ENCODE measurements around the gene MOB3B.

The MOB3B gene

DNA sequence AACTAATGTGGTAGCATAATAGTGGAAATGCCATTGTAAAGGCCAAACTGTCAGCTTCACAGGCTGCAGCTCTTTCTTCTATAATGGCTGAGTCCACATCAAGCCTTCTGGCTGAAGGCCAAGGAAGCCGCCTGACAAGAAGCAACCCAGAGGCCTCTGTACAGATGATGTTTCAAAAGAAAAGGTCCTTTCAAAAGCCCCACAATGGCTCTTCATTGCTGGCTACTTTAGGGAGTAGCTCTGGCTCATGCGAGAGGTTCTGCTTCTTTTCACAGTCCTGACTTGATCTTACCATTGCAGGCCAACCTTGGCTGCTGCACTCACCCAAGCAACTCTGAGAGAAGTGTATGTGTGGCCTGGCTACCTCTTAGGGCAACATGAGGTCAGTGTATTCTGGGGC, 178.2 kb downstream of the MOB3B start:
- Histone ChIP-seq H4K20me1 (ENCODE audit: insufficient read depth, low read length) (no peaks in the 10 kb centered on the region), H3K4me3 (ENCODE audit: low read depth, low read length, poor library complexity, severe bottlenecking) (no peak overlapping the region), H3F3A (ENCODE audit: insufficient read depth, low read length) (no peaks in the 10 kb centered on the region), H3K27ac (ENCODE audit: low read depth, low read length, poor library complexity, severe bottlenecking) (no peak overlapping the region), H3K79me2 (ENCODE audit: insufficient read depth, low read length) (no peaks in the 10 kb centered on the region), H3K36me3 (ENCODE audit: insufficient read depth, low read length) (no peaks in the 10 kb centered on the region), H3K9me3 (ENCODE audit: low read length) (no peaks in the 10 kb centered on the region), H3K4me1 (ENCODE audit: insufficient read depth, low read length, severe bottlenecking) (no peaks in the 10 kb centered on the region), H3K9ac (ENCODE audit: low read length) (no peak overlapping the region), H3K4me2 (ENCODE audit: low read length) (no peak overlapping the region), H3K9me2 (ENCODE audit: low read depth, low read length) (no peaks in the 10 kb centered on the region), H3K27me3 (ENCODE audit: insufficient read depth, low read length) (no peaks in the 10 kb centered on the region), H2AFZ (ENCODE audit: low read length) (no peak overlapping the region)
- no peak for TF ChIP-seq CTCF (IDR thresholded peaks at IDR 0.05; ENCODE audit: low read length)
- TF ChIP-seq EZH2 (IDR thresholded peaks at IDR 0.05; ENCODE audit: borderline replicate concordance, low read length): no peak

DNA sequence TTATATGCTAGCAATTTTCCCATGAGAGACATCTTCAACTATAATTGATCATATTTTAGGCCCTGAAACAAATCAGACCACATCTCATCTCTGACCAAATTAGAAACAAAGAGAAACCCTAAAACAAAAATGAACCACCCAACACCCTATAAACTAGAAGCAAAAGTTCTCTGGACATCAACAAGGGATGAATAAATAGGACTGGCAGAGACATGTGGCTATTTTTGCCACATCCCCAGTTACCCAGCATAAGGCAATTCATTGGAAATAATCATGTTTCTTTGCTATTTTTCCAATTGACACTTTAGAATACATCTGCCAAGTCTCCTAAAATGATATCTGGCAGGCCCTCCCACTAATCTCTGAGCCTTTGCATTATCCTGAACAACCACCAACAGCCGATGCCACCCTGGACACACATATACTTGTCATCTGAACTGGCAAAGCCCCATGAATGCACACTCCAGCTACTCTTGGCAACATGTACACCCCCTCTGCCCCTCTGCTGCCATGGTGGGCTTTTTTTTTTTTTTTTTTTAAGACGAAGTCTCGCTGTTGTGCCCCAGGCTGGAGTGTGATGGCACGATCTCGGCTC, 179.1 kb downstream of the MOB3B start:
- no peak overlapping the region for H2AFZ ChIP-seq (ENCODE audit: low read length)
- TF ChIP-seq CTCF (IDR thresholded peaks at IDR 0.05; ENCODE audit: low read length): no peak
- TF ChIP-seq EZH2 (IDR thresholded peaks at IDR 0.05; ENCODE audit: borderline replicate concordance, low read length): no peak
- H3K27me3 ChIP-seq (ENCODE audit: insufficient read depth, low read length): no peaks in the 10 kb centered on the region
- H3K9ac ChIP-seq (ENCODE audit: low read length): no peak overlapping the region
- no peaks in the 10 kb centered on the region for H3K36me3 ChIP-seq (ENCODE audit: insufficient read depth, low read length)
- no peaks in the 10 kb centered on the region for H3F3A ChIP-seq (ENCODE audit: insufficient read depth, low read length)
- H3K4me2 ChIP-seq (ENCODE audit: low read length): no peak overlapping the region
- no peaks in the 10 kb centered on the region for H3K9me2 ChIP-seq (ENCODE audit: low read depth, low read length)
- H3K27ac ChIP-seq (ENCODE audit: low read depth, low read length, poor library complexity, severe bottlenecking): no peak overlapping the region
- no peaks in the 10 kb centered on the region for H4K20me1 ChIP-seq (ENCODE audit: insufficient read depth, low read length)
- no peaks in the 10 kb centered on the region for H3K79me2 ChIP-seq (ENCODE audit: insufficient read depth, low read length)
- no peaks in the 10 kb centered on the region for H3K4me1 ChIP-seq (ENCODE audit: insufficient read depth, low read length, severe bottlenecking)
- no peaks in the 10 kb centered on the region for H3K9me3 ChIP-seq (ENCODE audit: low read length)
- no peak overlapping the region for H3K4me3 ChIP-seq (ENCODE audit: low read depth, low read length, poor library complexity, severe bottlenecking)

GRCh38 chr9:27349698-27350080, 179.9 kb downstream of the MOB3B start:
- Histone ChIP-seq H3K27ac (ENCODE audit: low read depth, low read length, poor library complexity, severe bottlenecking) (no peak overlapping the region), H3K4me1 (ENCODE audit: insufficient read depth, low read length, severe bottlenecking) (no peaks in the 10 kb centered on the region), H3K36me3 (ENCODE audit: insufficient read depth, low read length) (no peaks in the 10 kb centered on the region), H3K27me3 (ENCODE audit: insufficient read depth, low read length) (no peaks in the 10 kb centered on the region), H3K79me2 (ENCODE audit: insufficient read depth, low read length) (no peaks in the 10 kb centered on the region), H4K20me1 (ENCODE audit: insufficient read depth, low read length) (no peaks in the 10 kb centered on the region), H3F3A (ENCODE audit: insufficient read depth, low read length) (no peaks in the 10 kb centered on the region), H2AFZ (ENCODE audit: low read length) (no peak overlapping the region), H3K9ac (ENCODE audit: low read length) (no peak overlapping the region), H3K9me2 (ENCODE audit: low read depth, low read length) (no peaks in the 10 kb centered on the region), H3K4me3 (ENCODE audit: low read depth, low read length, poor library complexity, severe bottlenecking) (no peak overlapping the region), H3K4me2 (ENCODE audit: low read length) (no peak overlapping the region), H3K9me3 (ENCODE audit: low read length) (no peaks in the 10 kb centered on the region)
- TF ChIP-seq EZH2 (IDR thresholded peaks at IDR 0.05; ENCODE audit: borderline replicate concordance, low read length) (no peak), CTCF (IDR thresholded peaks at IDR 0.05; ENCODE audit: low read length) (no peak)
